Hematopoietic multipotent progenitor cell treated with erythropoietin and hydrocortisone succinate and interleukin-3 and kit ligand, for 8 days (in vitro differentiated cells): ENCODE results near the gene CFAP46.
"Not testable (repeated sequence)": the region's sequence is repeated elsewhere in the genome, so short reads cannot be mapped to it uniquely, and the experiment has no call there.

Experiments
- DNase-seq: peaks from one replicate; pipeline ENCODE4 v3.0.0-alpha.2; 2015

Gene CFAP46

DNA sequence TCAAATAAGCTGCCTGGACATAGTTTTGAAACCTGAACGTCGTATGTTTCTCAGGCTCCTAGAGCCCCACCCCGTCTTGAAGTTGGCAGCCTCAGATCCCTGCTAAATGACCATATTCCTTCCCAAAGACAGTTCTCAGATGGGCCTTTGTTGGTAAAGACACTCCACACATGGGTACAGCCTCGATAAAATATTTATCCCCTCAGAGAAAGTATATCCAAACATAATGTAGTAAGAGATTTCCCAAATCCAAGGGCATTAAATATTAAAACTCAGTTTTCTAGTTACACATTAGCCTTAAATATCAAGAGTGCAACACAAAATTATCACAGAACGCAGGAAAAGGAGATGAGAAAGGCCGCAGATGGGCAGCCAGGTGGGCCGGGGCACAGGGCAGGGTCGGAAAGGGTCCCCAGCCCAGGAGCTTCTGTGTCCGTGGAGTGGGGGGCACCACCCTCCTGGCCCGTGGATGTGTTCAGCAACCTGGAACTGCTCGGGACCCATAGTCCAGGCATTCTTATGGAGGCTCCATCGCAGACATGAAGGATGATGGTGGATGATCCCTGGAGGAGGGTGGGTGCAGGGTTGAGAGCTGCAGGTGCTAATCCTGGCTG is 1.5 kb upstream of the CFAP46 start:
- no peak for DNase-seq

DNA sequence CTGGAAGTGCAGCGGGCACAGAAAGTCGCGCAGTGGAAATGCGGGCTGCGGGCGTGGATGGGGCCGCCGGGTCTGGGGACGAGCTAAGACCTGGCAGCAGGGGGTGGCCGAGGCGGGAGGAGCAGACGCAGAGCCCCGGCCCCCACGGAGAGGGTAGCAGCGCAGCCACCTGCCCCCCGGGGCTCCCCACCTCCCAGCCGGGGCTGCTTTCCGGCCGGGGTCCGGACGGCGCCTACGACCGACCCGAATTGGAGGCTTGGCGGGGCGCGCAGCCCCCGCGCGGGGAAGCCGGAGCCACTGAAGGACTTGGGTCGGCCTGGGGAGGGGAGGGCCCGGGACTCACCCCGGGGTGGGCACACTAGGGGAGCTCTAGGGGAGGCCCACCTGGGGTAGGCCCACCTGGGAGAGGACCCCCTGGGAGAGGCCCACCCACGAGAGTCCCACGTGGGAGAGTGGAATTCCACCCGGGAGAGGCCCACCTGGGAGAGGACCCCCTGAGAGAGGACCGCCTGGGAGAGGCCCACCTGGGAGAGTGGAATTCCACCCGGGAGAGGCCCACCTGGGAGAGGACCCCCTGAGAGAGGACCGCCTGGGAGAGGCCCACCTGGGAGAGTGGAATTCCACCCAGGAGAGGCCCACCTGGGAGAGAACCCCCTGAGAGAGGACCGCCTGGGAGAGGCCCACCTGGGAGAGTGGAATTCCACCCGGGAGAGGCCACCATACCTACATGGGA is 854 bp upstream of the CFAP46 start:
- no peak for DNase-seq

DNA sequence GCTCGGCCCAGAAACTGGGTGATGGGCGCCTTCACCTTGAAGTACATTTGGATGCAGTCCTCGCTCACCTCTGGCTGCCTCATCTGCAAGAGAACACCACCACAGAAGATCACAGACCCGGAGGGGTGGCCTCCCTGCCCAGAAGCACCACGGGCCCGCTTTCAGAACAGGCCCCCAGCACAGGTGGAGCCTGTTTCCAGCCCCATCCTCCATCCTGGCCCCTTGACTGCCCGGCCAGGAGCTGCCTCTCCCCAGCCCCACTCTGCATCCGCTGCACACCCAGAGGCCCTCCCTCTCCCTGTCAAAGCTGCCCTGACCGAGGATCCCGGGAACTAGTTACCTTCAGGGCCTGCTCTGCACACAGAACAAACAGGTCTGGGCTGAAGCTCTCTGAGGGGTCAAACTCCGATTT is 724 bp downstream of the CFAP46 start:
- no peak for DNase-seq

DNA sequence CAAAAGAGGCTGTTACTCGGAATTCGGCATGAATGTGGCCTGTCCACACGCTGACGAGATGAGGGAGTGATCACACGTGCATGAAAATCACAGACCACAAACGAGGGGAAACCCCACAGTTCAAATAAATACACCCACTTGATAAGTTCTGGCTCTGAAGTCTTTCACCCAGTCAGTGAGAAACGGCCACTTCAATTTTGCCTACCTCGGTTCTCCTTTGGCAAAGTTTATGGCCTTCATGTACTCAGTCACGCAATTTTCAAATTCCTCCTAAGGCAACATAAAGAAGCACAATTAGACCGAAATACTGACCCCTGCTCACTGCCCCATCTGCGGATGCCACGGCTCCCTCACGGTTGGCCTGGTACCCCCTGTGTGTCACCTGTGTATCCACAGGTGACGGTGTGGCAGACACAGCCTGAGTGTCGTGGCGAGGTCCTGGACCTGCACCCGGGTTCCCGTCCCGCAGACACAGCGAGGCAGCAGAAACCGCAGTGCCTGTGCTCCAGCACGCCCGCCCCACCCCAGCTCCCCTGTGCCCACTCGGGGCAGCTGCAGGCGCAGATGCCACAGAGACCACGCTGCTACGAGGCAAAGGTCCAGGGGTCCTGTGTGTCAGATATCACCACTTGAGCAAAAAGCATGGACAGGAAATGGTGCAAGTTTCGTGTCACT is 1.4 kb downstream of the CFAP46 start:
- no peak for DNase-seq

DNA sequence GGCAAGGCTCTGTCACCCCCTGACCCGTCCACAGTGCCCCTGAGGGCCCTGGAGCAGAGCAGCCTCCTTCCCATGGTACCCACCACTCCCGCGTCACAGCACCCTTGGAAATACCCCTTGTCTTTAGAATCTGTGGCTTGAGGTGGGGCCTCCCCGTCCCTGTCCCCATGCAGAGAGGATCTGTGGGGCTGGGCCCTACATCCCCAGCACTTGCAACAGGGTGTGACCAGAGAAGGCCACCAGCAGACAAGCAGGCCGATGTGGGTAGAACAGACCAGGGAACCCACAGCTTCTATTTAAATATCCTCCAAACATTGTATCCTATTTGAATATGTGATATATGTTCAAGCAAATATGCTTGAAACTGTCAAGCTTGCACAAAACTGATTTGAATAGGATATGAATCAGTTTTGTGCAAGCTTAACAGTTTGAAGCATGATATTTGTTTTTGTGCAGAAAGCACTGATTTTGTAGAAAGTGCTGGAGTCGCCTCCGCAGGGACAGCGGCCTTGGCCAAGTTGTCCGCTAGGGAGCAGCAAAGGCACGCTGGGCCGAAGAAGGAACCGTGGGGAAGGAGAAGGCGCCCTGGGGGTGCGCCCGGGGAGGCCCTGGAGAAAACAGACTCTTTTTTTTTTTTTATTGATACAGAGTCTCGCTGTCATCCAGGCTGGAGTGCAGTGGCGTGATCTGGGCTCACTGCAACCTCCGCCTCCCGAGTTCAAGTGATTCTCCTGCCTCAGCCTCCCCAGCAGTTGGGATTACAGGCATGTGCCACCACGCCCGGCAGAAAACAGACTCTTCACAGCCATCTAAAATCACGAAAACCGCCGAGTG is 2.2 kb downstream of the CFAP46 start:
- peak; percentile 46 for DNase-seq

DNA sequence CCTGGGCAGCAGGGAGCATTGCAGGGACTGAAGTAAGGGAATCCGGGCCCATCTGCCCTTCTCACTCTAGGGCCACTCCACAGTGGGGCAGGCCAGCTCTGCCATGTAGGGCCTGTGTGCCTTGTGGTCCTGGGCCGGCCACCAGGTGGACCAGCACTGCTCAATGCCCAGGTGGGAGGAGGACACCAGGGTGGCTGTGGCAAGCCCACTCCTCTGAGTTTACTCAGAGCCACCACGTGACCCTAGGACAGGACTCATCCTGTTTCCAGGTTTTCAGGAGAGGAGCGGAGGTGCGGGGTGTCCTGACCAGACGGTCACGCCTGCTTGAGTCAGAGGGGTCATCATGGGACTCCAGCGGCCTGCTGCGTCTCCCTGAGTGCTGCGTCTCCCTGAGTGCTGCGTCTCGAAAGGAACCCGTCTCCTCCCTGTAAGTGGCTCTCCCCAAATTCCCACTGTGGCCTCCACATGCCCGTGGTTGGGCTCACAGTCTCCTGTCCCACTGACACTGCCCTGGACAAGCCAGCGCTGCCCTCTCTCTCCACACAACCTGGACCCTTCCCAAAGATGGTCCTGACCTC is 2.9 kb downstream of the CFAP46 start:
- no peak for DNase-seq

DNA sequence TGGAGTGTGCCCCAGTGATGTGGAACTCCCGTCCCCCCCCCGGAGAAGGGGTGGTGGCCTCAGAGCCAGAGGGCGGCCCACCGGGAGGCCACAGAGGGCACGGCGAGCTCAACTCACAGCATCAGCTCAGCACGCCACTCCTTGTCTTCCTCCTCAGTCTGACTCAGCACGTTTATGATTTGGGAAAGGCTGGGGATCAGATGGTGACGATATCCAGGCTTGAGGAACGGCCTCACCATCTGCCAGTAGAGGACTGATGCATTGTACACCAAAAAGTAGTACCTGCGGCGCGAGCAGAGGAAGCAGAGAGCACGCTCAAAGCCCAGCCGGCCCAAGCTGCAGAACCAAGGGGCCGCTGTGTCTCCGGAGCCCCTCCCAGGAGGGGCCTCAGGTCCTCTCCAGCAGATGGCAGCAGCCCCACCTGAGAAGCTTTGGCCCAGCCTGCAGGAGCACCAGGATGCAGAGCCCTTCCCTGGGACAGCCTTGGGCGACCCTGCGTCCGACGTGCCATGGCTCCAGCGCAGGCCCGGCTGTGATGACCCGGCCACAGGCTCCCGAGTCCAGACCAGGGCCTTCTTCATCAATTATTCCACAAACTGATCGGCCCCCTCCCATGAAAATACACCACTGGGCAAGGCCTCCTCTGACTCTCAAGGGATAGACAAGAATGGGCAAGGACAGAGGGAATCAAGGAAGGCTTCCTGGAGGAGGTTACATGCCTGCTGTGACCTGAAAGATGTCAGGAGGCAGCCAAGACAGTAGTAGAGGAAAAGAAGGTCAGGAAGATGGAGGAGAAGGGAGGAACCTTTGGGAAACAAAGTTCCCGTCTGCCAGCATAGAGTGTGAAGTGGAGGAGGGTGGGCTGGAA is 3.7 kb downstream of the CFAP46 start:
- DNase-seq: peak; percentile 5

DNA sequence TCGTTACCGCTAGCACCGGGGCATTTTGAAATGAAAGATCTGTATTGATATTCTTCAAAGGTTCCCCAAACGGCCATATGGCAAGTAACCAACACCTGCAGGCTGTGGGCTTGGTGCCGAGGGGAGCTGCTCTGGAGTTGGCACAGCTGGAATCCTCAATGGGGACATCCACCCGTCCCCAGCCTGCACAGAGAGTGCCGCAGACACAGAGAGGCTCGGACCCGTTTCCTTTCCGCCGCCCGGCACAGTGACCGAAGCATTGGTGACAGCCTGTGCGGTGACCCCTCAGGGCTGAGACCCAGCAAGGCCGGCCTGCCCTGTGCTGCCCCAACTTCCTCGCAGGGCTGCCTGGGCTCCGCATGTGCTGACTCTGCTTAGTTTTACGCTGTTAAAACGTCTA is 4.5 kb downstream of the CFAP46 start:
- DNase-seq: no peak

DNA sequence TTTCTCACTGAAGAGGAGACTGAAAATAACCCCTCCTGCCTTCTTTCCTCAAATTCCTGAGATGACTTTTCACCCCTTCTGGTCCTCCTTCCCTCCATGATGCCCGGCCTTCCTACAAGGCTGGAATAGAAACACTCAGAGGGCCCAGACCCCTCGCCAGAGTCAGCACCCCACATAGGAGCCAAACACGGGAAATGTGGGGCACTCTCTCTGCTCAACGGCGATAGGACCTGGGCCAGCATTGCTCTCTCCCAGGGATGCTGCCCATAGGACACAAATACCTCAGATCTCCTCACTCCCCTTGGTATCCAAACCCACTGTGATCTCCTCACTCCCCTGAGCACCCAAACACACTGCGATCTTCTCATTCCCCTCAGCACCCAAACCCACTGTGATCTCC is 7.4 kb downstream of the CFAP46 start:
- no peak for DNase-seq

DNA sequence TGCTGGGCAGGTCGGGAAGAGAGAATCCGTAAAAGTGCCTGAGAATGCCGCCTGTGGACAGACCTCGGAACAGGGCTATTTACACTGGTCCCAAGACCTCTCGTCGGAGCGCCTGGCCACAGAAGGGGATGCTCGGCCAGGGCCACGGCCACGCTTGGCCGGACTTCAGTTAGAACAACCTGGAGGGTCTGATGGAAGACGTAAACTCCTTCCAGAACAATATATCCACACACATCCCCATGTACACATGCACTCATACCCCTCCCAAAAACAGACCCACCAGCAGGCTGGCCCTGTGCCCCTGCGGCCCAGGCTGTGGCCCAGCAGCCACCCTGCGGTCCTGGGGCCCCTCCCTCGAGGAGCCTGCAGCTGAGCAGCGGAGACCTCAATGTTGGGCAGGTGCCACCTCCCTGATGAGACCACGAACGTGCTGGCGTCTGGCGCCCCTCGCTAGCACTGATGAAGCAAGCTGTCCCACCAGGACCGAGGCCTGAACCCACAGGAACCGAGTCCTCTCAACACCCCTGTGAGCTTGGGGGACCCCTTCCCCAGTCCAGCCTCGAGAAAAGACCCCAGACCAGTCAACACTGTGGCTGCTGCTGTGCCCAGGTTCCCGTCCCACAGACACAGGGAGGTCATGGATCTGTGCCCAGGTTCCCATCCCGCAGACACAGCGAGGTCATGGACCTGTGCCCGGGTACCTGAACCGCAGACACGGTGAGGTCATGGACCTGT is 8.9 kb downstream of the CFAP46 start:
- no peak for DNase-seq

DNA sequence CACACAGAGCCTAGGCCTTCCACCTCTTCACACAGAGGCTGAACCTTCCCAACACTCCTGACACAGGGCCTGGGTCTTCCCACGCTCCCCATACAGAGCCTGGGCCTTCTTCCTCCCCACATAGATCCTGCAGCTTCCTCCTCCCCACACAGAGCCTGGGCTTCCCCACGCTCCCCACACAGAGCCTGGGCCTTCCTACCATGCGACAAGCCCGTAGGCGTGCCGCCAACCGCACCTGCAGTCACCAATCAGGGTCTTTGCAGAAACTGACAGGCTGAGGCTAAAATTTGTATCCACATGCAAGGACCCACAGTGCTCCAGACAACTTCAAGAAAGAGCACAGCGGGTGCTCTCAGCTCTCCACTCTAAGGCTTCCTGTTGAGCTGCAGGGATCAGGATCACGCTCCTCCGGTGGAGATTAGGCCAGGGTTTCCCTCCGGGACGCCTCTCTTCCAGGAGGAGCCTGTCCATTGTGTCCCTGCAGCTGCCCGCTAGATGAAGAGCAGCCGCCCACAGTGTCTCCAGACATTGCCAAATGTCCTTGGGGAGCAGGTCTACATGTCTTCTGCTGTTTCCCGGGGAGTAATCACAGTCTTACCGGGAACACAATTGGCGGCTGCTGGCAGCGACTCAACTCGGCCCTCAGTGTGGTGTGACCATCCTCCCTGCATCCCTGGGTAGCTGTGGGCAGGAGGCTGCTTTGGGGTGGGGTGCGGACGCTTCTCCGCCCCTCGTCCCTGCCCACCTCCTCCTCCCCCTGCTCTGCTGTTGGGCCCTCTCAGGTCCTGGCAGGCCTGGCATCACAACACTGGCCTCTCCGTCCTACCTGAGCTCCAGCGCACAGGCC is 9.7 kb downstream of the CFAP46 start:
- no peak for DNase-seq

DNA sequence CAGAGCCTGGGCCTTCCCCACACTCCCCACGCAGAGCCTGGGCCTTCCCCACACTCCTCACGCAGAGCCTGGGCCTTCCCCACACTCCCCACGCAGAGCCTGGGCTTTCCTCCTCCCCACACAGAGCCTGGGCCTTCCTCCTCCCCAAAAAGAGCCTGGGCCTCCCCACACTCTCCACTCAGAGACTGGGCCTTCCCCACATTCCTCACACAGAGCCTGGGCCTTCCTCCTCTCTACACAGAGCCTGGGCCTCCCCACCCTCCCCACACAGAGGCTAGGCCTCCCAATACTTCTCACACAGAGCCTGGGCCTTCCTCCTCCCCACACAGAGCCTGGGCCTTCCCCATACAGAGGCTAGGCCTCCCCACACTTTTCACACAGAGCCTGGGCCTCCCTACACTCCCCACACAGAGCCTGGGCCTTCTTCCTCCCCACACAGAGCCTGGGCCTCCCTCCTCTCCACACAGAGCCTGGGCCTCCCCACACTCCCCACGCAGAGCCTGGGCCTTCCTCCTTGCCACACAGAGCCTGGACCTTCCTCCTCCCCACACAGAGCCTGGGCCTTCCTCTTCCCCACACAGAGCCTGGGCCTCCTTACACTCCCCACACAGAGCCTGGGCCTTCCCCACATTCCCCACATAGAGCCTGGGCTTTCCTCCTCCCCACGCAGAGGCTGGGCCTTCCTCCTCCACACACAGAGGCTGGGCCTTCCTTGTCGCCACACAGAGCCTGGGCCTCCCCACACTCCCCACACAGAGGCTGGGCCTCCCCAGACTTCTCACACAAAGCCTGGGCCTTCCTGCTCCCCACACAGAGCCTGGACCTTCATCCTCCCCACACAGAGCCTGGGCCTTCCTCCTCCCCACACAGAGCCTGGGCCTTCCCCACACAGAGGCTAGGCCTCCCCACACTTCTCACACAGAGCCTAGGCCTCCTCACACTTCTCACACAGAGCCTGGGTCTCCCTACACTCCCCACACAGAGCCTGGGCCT is 10.8 kb downstream of the CFAP46 start:
- not testable (repeated sequence) for DNase-seq

DNA sequence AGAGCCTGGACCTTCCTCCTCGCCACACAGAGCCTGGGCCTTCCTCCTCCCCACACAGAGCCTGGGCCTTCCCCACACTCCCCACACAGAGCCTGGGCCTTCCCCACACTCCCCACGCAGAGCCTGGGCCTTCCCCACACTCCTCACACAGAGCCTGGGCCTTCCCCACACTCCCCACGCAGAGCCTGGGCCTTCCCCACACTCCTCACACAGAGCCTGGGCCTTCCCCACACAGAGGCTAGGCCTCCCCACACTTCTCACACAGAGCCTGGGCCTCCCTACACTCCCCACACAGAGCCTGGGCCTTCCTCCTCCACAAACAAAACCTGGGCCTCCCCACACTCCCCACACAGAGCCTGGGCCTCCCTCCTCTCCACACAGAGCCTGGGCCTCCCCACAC is 11.7 kb downstream of the CFAP46 start:
- not testable (repeated sequence) for DNase-seq

DNA sequence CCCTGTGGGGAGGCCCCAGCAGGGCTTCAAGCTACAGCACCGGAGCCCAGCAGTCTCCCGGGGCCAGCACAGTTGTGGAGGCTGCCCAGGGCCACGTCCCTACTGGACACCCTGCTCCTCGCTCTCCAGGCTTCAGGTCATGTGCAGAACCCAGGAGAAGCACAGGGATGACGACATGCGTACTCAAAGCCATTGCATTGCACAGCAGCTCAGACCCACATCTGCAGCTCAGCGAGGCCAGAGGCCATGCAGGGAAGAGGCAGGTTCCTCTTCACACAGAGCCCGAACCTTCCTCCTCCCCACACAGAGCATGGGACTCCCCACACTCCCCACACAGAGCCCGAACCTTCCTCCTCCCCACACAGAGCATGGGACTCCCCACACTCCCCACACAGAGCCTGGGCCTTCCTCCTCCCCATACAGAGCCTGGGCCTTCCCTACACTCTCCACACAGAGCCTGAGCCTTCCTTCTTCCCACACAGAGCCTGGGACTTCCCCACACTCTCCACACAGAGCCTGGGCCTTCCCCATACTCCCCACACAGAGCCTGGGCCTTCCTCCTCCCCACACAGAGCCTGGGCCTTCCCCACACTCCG is 12.3 kb downstream of the CFAP46 start:
- no peak for DNase-seq

DNA sequence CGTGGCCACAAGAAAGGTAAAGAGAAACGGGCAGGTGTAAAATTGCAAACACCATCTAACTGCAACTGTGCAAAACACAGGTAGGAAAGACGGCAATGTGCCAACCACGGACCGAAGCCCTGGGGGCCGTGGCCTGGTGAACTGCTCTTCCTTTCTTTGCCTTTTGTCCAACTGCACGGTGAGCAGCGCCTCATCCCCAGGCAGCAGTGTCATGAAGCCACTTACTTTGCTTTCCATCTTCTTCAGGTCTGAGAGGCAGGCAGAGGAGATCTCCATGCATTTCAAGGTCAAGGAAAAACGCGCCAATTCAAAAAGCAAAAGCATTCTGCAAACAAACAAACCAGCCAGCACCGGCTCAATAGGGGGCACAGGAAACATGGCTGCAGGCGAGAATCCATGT is 12.9 kb downstream of the CFAP46 start:
- DNase-seq: no peak

DNA sequence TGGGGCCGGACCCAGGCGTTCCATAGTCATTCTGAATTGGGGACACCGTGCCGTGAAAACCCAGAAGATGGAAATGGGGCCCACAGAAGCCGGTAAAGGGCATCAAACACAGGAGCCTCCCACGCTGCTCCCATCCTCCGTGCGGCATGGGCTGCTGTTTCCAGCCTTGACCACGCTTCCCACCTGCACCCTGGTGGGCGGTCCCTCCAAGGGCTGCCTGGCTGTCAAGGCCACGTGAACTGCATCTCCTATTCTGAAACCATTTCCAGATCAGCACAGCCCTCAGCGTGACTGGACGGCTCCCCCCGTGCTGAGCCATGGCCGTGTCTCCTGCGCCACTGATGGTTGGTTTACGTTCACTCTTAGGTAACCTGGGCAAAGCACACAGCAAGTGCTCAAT is 14.1 kb downstream of the CFAP46 start:
- no peak for DNase-seq

DNA sequence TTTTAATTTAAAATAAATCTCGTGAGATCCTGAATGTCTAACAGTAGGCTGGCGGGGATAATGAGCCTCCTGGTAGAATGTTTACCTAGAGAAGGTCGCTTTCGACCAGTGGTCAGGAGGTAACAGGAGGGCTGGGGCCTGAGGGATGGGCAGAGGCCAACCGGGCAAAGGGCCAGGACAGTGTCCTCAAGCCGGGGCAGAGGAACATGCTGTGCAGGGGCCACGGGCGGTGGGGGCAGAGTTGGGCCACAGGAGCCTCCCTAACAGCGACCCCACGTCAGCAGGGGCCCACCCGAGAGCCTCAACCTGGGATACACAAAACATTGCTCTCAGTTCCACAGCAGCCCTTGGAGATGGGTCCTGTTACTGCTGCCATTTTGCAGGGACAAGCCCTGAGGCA is 14.5 kb downstream of the CFAP46 start:
- no peak for DNase-seq
